Loucy (cell line): ENCODE results near the gene STXBP5.

ENCODE experiments used
- EZH2phosphoT487 ChIP-seq: fragments of 200-600 bp; IDR thresholded peaks from 2 replicates; pipeline ENCODE4 v1.6.1; 2018; ENCODE audit warnings: antibody characterized with exemption, mild to moderate bottlenecking, moderate library complexity, borderline replicate concordance
- TF ChIP-seq, protein P1 (sequence below): fragments of 200-600 bp; sonication (generic); conservative IDR thresholded peaks from 2 replicates; pipeline ENCODE4 v1.5.1; 2014; ENCODE audit warnings: mild to moderate bottlenecking, antibody characterized with exemption, low read length

DNA sequence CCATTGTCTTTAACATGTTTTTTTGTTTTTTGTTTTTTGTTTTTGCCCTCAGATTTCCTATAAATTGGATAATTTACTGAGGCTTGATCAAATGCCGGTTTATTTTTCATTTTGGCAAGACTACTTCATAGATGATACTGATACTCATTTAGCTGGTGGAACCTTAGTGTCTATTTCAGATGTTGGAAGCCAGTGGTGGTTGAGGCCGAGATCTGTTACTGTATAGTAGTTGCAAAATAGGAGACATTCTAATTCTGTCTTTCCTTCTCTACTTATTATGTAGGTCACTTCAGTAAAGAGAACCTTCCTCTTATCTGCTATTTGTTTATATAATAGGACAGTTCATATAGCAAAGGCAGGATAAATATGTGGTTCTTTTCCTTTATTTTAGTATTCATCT lies 63.4 kb downstream of the STXBP5 start:
- TF ChIP-seq, protein P1, sequence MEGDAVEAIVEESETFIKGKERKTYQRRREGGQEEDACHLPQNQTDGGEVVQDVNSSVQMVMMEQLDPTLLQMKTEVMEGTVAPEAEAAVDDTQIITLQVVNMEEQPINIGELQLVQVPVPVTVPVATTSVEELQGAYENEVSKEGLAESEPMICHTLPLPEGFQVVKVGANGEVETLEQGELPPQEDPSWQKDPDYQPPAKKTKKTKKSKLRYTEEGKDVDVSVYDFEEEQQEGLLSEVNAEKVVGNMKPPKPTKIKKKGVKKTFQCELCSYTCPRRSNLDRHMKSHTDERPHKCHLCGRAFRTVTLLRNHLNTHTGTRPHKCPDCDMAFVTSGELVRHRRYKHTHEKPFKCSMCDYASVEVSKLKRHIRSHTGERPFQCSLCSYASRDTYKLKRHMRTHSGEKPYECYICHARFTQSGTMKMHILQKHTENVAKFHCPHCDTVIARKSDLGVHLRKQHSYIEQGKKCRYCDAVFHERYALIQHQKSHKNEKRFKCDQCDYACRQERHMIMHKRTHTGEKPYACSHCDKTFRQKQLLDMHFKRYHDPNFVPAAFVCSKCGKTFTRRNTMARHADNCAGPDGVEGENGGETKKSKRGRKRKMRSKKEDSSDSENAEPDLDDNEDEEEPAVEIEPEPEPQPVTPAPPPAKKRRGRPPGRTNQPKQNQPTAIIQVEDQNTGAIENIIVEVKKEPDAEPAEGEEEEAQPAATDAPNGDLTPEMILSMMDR, result no peak
- no peak for TF ChIP-seq EZH2phosphoT487
